ENCODE measurements around the gene TUB.

- TF ChIP-seq EZH2phosphoT487 (IDR thresholded peaks at IDR 0.05; ENCODE audit: insufficient read depth, low read depth): no peak
- TF ChIP-seq EZH2 (IDR thresholded peaks at IDR 0.05; ENCODE audit: insufficient read depth, poor library complexity, severe bottlenecking): no peak
These were observed 17.4 kb downstream of the TUB start for GRCh38 chr11:8098361-8098760.
